A549 treated with dexamethasone at 1 μM for 4 hours (cell line): ENCODE data around the gene OR5AN1. TPM values are rescaled to one million over a fixed set of nuclear protein-coding genes. Genes with fewer than 3 reads are reported as not detected.

Experiments used
- total RNA-seq: library from RNA; stranded (reverse); fragments of 200-300 nt; extraction: Qiagen RNA extraction; gene quantifications from 5 replicates; pipeline ENCODE4 v1.2.3, GENCODE V29; 2022

The OR5AN1 gene
- not detected in 5 replicates for total RNA-seq

GRCh38 chr11:59358595-59358994 lies at the start of gene OR5AN1:
OR5AN1 (plus strand) TSS chr11:59358895; CDS start chr11:59364459, 5,564 bp downstream.

Other genes with a start within 250 kb of the OR5AN1 start
- 7.0 to 9.6 TPM (median 8.3 TPM) in 5 replicates for gene FAM111A, start 216.0 kb upstream of the OR5AN1 start, total RNA-seq
- 3.6 to 4.7 TPM (median 4.5 TPM) in 5 replicates for gene DTX4, start 186.8 kb upstream of the OR5AN1 start, total RNA-seq
- gene MPEG1, start 146.0 kb upstream of the OR5AN1 start, total RNA-seq, result not detected in 5 replicates
- gene OR5A2, start 67.5 kb downstream of the OR5AN1 start, total RNA-seq, result not detected in 5 replicates
- gene OR5A1, start 77.6 kb downstream of the OR5AN1 start, total RNA-seq, result not detected in 5 replicates
- not detected in 5 replicates for gene OR4D6, start 98.1 kb downstream of the OR5AN1 start, total RNA-seq
- gene OR4D10, start 114.4 kb downstream of the OR5AN1 start, total RNA-seq, result not detected in 5 replicates
- gene OR4D11, start 144.7 kb downstream of the OR5AN1 start, total RNA-seq, result not detected in 5 replicates
- gene OR4D9, start 152.6 kb downstream of the OR5AN1 start, total RNA-seq, result not detected in 5 replicates